H9 (cell line): ENCODE data around the gene SERTM2. TPM values are rescaled to one million over a fixed set of nuclear protein-coding genes. Genes with fewer than 3 reads are reported as not detected.

Source experiments
- DNase-seq: peaks from one replicate; pipeline ENCODE4 v3.0.0-alpha.2; 2017
- H2AFZ ChIP-seq: one replicate; pipeline ENCODE4 v1.6.1; 2013; ENCODE audit warnings: mild to moderate bottlenecking, low read length, control low read depth, moderate library complexity
- H2AK5ac ChIP-seq: 2 replicates; pipeline ENCODE4 v1.6.1; 2013; ENCODE audit warnings: low read length, control low read depth, mixed read lengths; ENCODE audit not compliant: insufficient read length
- H2BK120ac ChIP-seq: one replicate; pipeline ENCODE4 v1.6.1; 2013; ENCODE audit warnings: low read depth, mild to moderate bottlenecking, low read length, control low read depth, inconsistent platforms; ENCODE audit not compliant: poor library complexity, severe bottlenecking
- H2BK12ac ChIP-seq: 2 replicates; pipeline ENCODE4 v1.6.1; 2013; ENCODE audit warnings: low read length, control low read depth, mixed read lengths, low read depth; ENCODE audit not compliant: insufficient read length
- H2BK15ac ChIP-seq: 2 replicates; pipeline ENCODE4 v1.6.1; 2013; ENCODE audit warnings: low read depth, low read length, control low read depth
- H2BK20ac ChIP-seq: one replicate; pipeline ENCODE4 v1.6.1; 2013; ENCODE audit warnings: low read depth, mild to moderate bottlenecking, low read length, control low read depth, inconsistent platforms; ENCODE audit not compliant: poor library complexity, severe bottlenecking
- H2BK5ac ChIP-seq: 2 replicates; pipeline ENCODE4 v1.6.1; 2013; ENCODE audit warnings: low read length, control low read depth, mixed read lengths; ENCODE audit not compliant: insufficient read length
- H3K14ac ChIP-seq: 2 replicates; pipeline ENCODE4 v1.6.1; 2013; ENCODE audit warnings: low read length, control low read depth; ENCODE audit not compliant: insufficient read depth
- H3K18ac ChIP-seq: 2 replicates; pipeline ENCODE4 v1.6.1; 2013; ENCODE audit warnings: low read depth, mild to moderate bottlenecking, mixed read lengths, low read length, control low read depth; ENCODE audit not compliant: insufficient read length
- H3K23ac ChIP-seq: 2 replicates; pipeline ENCODE4 v1.6.1; 2013; ENCODE audit warnings: low read length, control low read depth, mixed read lengths, low read depth; ENCODE audit not compliant: insufficient read length
- H3K23me2 ChIP-seq: 2 replicates; pipeline ENCODE4 v1.6.1; 2013; ENCODE audit warnings: low read depth, mild to moderate bottlenecking, mixed read lengths, low read length, control low read depth; ENCODE audit not compliant: insufficient read length, poor library complexity, severe bottlenecking
- H3K27ac ChIP-seq: 2 replicates; pipeline ENCODE4 v1.5.1; 2013; ENCODE audit warnings: low read length, control low read depth, mixed read lengths, low read depth; ENCODE audit not compliant: insufficient read length
- H3K27me3 ChIP-seq: 2 replicates; pipeline ENCODE4 v1.6.1; 2013; ENCODE audit warnings: low read length, control low read depth, inconsistent platforms; ENCODE audit not compliant: insufficient read depth
- H3K4ac ChIP-seq: 2 replicates; pipeline ENCODE4 v1.6.1; 2013; ENCODE audit warnings: low read depth, mild to moderate bottlenecking, control low read depth, inconsistent platforms, low read length, moderate library complexity
- H3K4me1 ChIP-seq: 2 replicates; pipeline ENCODE4 v1.6.1; 2013; ENCODE audit warnings: low read length, control low read depth, inconsistent platforms; ENCODE audit not compliant: insufficient read depth
- H3K4me2 ChIP-seq: 2 replicates; pipeline ENCODE4 v1.6.1; 2013; ENCODE audit warnings: low read length, control low read depth, mixed read lengths; ENCODE audit not compliant: insufficient read length, insufficient read depth
- H3K56ac ChIP-seq: 2 replicates; pipeline ENCODE4 v1.6.1; 2013; ENCODE audit warnings: low read depth, mild to moderate bottlenecking, mixed read lengths, low read length, control low read depth; ENCODE audit not compliant: insufficient read length
- H3K79me1 ChIP-seq: 2 replicates; pipeline ENCODE4 v1.6.1; 2013; ENCODE audit warnings: low read depth, mild to moderate bottlenecking, moderate library complexity, low read length, control low read depth, inconsistent platforms; ENCODE audit not compliant: insufficient read depth, poor library complexity, severe bottlenecking
- H3K79me2 ChIP-seq: 2 replicates; pipeline ENCODE4 v1.6.1; 2013; ENCODE audit warnings: low read length, control low read depth, inconsistent platforms; ENCODE audit not compliant: insufficient read depth
- H3K9ac ChIP-seq: 2 replicates; pipeline ENCODE4 v1.6.1; 2013; ENCODE audit warnings: low read length, control low read depth, mixed read lengths; ENCODE audit not compliant: insufficient read length; ENCODE audit errors: extremely low read depth
- H3K9me3 ChIP-seq: one replicate; pipeline ENCODE4 v1.6.1; 2013; ENCODE audit warnings: low read depth, low read length, inconsistent platforms; ENCODE audit not compliant: control insufficient read depth
- H3T11ph ChIP-seq: one replicate; pipeline ENCODE4 v1.6.1; 2013; ENCODE audit warnings: mild to moderate bottlenecking, low read length, control low read depth, inconsistent platforms
- H4K20me1 ChIP-seq: one replicate; pipeline ENCODE4 v1.6.1; 2013; ENCODE audit not compliant: control insufficient read depth, insufficient read length, insufficient read depth
- H4K5ac ChIP-seq: 2 replicates; pipeline ENCODE4 v1.6.1; 2013; ENCODE audit warnings: low read depth, mild to moderate bottlenecking, mixed read lengths, low read length, control low read depth; ENCODE audit not compliant: insufficient read length
- H4K8ac ChIP-seq: replicated peaks from 2 replicates; pipeline ENCODE4 v1.6.1; 2013; ENCODE audit warnings: low read length, control low read depth, mixed read lengths, low read depth; ENCODE audit not compliant: insufficient read length
- H4K91ac ChIP-seq: 2 replicates; pipeline ENCODE4 v1.6.1; 2013; ENCODE audit warnings: low read depth, mild to moderate bottlenecking, moderate library complexity, mixed read lengths, low read length, control low read depth; ENCODE audit not compliant: insufficient read length
- H3K27ac Mint-ChIP-seq, 3 experiments: 2 replicates in 2 of 3; 3 replicates in 1 of 3; pipeline ENCODE4 v1.8.0; 2020 to 2021; ENCODE audit warnings: mixed read lengths in 3 of 3, mild to moderate bottlenecking in 1 of 3, moderate library complexity in 1 of 3
- H3K27me3 Mint-ChIP-seq: 2 replicates; pipeline ENCODE4 v1.8.0; 2021; ENCODE audit warnings: low read depth, mild to moderate bottlenecking, moderate library complexity, mixed read lengths
- H3K36me3 Mint-ChIP-seq, 3 experiments: 2 replicates in 2 of 3; 3 replicates in 1 of 3; pipeline ENCODE4 v1.8.0; 2020 to 2021; ENCODE audit warnings: low read depth in 3 of 3, mixed read lengths in 3 of 3; ENCODE audit not compliant: insufficient read depth in 1 of 3
- H3K4me1 Mint-ChIP-seq, 2 experiments: 2 replicates each; pipeline ENCODE4 v1.8.0; 2020; ENCODE audit warnings: mixed read lengths in 2 of 2
- H3K4me3 Mint-ChIP-seq, 2 experiments: 2 replicates in 1 of 2; 3 replicates in 1 of 2; pipeline ENCODE4 v1.8.0; 2020 to 2021; ENCODE audit warnings: mild to moderate bottlenecking in 2 of 2, mixed read lengths in 2 of 2, moderate library complexity in 1 of 2
- H3K9me3 Mint-ChIP-seq, 2 experiments: 2 replicates in 1 of 2; 3 replicates in 1 of 2; pipeline ENCODE4 v1.8.0; 2020; ENCODE audit warnings: mild to moderate bottlenecking in 2 of 2, mixed read lengths in 2 of 2, moderate library complexity in 1 of 2
- CTCF ChIP-seq: fragments of 200-600 bp; sonication (generic); conservative IDR thresholded peaks from 3 replicates; pipeline ENCODE4 v1.8.0; 2021; ENCODE audit warnings: antibody characterized with exemption, mild to moderate bottlenecking
- WGBS: extraction: QIAGEN DNeasy Blood & Tissue Kit; methylation state at CpG from one replicate; pipeline ENCODE4 v1.1.7; 2013; ENCODE audit warnings: missing lambda C conversion rate, low lambda C conversion rate, mixed read lengths; ENCODE audit not compliant: insufficient read length; ENCODE audit errors: extremely low coverage; 5-methylcytosine and 5-hydroxymethylcytosine counted together
- total RNA-seq: library from RNA; stranded (reverse); gene quantifications from 2 replicates; pipeline ENCODE4 v1.2.1, GENCODE V29; 2021

SERTM2 gene
- total RNA-seq, 1 experiment from 2014 or later = 0.22 TPM

GRCh38 chrX:111465669-111466068 is 45.8 kb upstream of the SERTM2 start:
- H3K27me3 Mint-ChIP-seq = no peaks in the 10 kb centered on the region; the same call in 1 of the 2 replicates

More at GRCh38 chrX:111465669-111466068, 45.8 kb upstream of the SERTM2 start:
- no peak overlapping the region for H3T11ph ChIP-seq
- H3K4me1 ChIP-seq = peaks cover 5% of the 10 kb centered on the region; the same call in 1 of the 2 replicates
- H4K5ac ChIP-seq = no peak overlapping the region
- H3K23ac ChIP-seq = no peak overlapping the region
- peaks cover 5 to 16% (median 6%) of the 10 kb centered on the region in 3 experiments for H3K36me3 Mint-ChIP-seq
- no peak overlapping the region for H2AFZ ChIP-seq
- no peak for TF ChIP-seq CTCF
- peak overlapping the region; percentile 68 for H3K27ac ChIP-seq
- H2BK5ac ChIP-seq = no peak overlapping the region
- peak; percentile 39 for DNase-seq
- no peaks in the 10 kb centered on the region for H3K27me3 ChIP-seq
- peaks cover 14 to 18% of the 10 kb centered on the region in 2 experiments for H3K4me1 Mint-ChIP-seq
- H4K20me1 ChIP-seq = no peaks in the 10 kb centered on the region
- no peak overlapping the region for H3K9ac ChIP-seq
- H4K91ac ChIP-seq = no peak overlapping the region
- H3K18ac ChIP-seq = no peak overlapping the region
- peak overlapping the region; percentile 24 for H3K4me2 ChIP-seq
- peak overlapping the region in 1 of 2 experiments; percentile 5; a peak in 1 of 5 replicates for H3K4me3 Mint-ChIP-seq
- no peak overlapping the region for H2BK20ac ChIP-seq
- no peak overlapping the region for H3K56ac ChIP-seq
- H3K9me3 Mint-ChIP-seq = peaks cover 4 to 17% of the 10 kb centered on the region in 2 experiments; a peak in 4 of 5 replicates
- H2BK15ac ChIP-seq = no peak overlapping the region
- no peak overlapping the region for H3K14ac ChIP-seq
- no peaks in the 10 kb centered on the region for H3K23me2 ChIP-seq
- H3K27ac Mint-ChIP-seq = peak overlapping the region in 2 of 3 experiments; percentile 36 to 88; a peak in 5 of 7 replicates
- no peak overlapping the region for H2AK5ac ChIP-seq
- H3K9me3 ChIP-seq = peaks cover 5% of the 10 kb centered on the region
- no peak overlapping the region for H2BK120ac ChIP-seq
- no peak overlapping the region for H3K4ac ChIP-seq
- WGBS = no CpG with 5 or more reads among the region's 1 CpG
- no peak overlapping the region for H2BK12ac ChIP-seq
- no peaks in the 10 kb centered on the region for H3K79me2 ChIP-seq
- no peaks in the 10 kb centered on the region for H3K79me1 ChIP-seq
- no peak overlapping the region for H4K8ac ChIP-seq
